ENCODE measurements around the gene EEA1. TPM values are rescaled to one million over a fixed set of nuclear protein-coding genes. Genes with fewer than 3 reads are reported as not detected.

EEA1 gene
- total RNA-seq, 3 donors from 2014 or later = 23.4 to 52.8 (median 27.2) TPM

DNA sequence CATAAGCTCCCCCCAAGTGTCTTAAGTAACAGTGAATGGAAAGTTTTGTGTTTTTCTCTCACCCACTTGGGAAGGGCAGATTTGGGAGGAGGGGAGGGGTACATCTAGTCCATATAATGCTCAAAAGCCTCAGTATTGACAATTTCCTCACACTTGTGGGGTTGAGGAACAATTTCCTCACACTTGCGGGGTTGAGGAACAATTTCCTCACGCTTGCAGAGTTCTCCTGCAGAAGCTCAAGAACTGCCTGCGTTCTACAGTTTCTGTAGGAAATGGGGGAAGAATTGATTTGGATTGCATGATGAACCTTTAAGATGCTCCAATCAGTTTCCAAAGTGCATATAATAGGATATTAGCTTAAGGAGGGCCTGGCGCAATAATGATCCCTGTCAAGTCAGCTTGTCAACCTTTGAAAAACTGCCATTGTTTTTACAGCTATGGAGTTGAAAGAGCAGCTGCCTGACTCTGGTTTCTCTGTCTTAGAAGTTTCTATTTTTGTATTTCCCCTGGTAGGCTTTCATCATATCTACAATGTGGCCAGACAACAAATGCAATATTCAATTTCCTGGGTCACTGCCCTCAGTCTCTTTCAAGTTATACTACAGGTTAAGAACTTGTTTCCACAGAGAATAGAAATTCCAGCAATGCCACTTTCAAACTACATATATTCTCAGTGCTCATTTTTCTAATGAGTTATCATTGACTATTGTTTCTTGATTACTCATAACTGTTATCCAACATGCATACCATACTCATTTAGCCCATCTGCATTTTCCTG lies 159.8 kb downstream of the EEA1 start:
- Histone ChIP-seq H3K9me3 (no peaks in the 10 kb centered on the region), H3K27me3 (no peaks in the 10 kb centered on the region), H3K4me3 (no peak overlapping the region), H3K36me3 (no peaks in the 10 kb centered on the region), H3K27ac (peak overlapping the region in 1 of 2 donors; percentile 29), H3K4me1 (no peaks in the 10 kb centered on the region)
- intact Hi-C loops (cut with DNase I; ENCODE audit: low total_unique reads) = no loop called here
- TF ChIP-seq, protein P1, sequence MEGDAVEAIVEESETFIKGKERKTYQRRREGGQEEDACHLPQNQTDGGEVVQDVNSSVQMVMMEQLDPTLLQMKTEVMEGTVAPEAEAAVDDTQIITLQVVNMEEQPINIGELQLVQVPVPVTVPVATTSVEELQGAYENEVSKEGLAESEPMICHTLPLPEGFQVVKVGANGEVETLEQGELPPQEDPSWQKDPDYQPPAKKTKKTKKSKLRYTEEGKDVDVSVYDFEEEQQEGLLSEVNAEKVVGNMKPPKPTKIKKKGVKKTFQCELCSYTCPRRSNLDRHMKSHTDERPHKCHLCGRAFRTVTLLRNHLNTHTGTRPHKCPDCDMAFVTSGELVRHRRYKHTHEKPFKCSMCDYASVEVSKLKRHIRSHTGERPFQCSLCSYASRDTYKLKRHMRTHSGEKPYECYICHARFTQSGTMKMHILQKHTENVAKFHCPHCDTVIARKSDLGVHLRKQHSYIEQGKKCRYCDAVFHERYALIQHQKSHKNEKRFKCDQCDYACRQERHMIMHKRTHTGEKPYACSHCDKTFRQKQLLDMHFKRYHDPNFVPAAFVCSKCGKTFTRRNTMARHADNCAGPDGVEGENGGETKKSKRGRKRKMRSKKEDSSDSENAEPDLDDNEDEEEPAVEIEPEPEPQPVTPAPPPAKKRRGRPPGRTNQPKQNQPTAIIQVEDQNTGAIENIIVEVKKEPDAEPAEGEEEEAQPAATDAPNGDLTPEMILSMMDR (IDR thresholded peaks at IDR 0.05) = no peak
- no peak for TF ChIP-seq POLR2A (IDR thresholded peaks at IDR 0.05)
- TF ChIP-seq POLR2AphosphoS5 (IDR thresholded peaks at IDR 0.05) = no peak
- no peak for DNase-seq (ENCODE audit: low spot score in 2 of 2)

DNA sequence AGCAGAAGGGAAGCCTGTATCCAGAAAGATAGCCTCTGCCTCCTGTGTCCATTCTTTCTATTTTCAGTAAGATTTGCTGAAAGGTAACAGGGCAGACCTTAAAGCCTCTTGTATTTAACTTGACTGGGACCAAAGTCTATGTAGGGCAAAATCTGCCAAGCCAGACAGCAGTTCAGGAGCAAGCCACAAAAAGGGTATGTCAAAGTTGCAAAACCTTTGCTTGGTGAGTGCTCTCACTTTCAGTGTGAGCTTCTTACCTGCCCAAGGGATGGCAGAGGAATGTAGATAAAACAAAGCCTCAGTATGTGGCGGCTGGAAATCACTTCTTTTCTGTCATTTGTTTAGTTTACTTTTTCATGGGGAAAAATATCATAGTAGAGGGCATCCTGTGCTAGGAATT lies 163.2 kb downstream of the EEA1 start:
- no peak for TF ChIP-seq POLR2A (IDR thresholded peaks at IDR 0.05)
- TF ChIP-seq, protein P1 (IDR thresholded peaks at IDR 0.05) = no peak
- TF ChIP-seq POLR2AphosphoS5 (IDR thresholded peaks at IDR 0.05) = no peak
- intact Hi-C loops (cut with DNase I; ENCODE audit: low total_unique reads) = no loop called here
- Histone ChIP-seq H3K9me3 (no peaks in the 10 kb centered on the region), H3K36me3 (no peaks in the 10 kb centered on the region), H3K4me1 (no peaks in the 10 kb centered on the region), H3K4me3 (no peak overlapping the region), H3K27me3 (no peaks in the 10 kb centered on the region), H3K27ac (no peak overlapping the region)
- no peak for DNase-seq (ENCODE audit: low spot score in 2 of 2)

DNA sequence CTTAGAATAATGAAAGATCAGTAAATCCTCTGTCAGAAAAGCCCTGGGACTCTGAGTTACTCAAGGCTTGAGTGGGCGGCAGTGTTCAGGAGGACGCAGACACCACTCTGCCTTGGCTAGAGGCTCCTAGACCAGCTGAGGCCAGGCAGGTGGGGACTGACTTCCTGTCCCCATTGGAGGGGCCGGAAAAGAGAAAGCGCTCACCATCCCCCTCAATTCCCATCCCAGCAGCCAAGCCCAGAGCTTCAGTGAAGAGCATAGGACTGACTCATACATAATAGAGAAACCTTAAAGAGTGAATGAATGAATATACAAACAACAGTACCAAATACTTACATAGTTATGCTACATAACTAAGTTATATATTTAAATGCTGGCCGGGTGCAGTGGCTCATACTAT lies 164.3 kb downstream of the EEA1 start:
- no peak overlapping the region for H3K27ac ChIP-seq
- no peaks in the 10 kb centered on the region for H3K9me3 ChIP-seq
- intact Hi-C loops (cut with DNase I; ENCODE audit: low total_unique reads) = no loop called here
- H3K36me3 ChIP-seq = no peaks in the 10 kb centered on the region
- H3K4me1 ChIP-seq = no peaks in the 10 kb centered on the region
- TF ChIP-seq POLR2AphosphoS5 (IDR thresholded peaks at IDR 0.05) (no peak), POLR2A (IDR thresholded peaks at IDR 0.05) (no peak)
- TF ChIP-seq, protein P1 (IDR thresholded peaks at IDR 0.05) = no peak
- H3K4me3 ChIP-seq = no peak overlapping the region
- DNase-seq (ENCODE audit: low spot score in 2 of 2) = no peak
- no peaks in the 10 kb centered on the region for H3K27me3 ChIP-seq

DNA sequence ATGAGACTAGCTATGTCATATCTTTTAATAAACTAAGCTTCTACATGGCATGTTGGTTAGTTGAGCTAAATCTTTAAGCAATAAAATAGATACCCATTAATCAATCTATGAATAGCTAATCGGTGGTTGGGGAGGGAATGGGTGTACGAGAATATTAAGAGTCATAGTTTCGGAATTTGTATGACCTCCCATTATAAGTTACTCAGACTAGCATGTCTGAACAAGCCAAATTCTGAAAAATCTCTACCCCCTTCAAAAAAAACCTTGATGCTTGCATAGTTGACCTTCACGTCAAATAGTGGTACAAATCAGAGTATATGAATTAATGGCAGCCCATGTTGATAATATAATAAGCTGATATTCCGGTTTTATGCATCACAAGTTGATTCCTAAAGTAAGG lies 166.3 kb downstream of the EEA1 start:
- no peak overlapping the region for H3K4me3 ChIP-seq
- TF ChIP-seq, protein P1 (IDR thresholded peaks at IDR 0.05) = no peak
- TF ChIP-seq POLR2AphosphoS5 (IDR thresholded peaks at IDR 0.05) (no peak), POLR2A (IDR thresholded peaks at IDR 0.05) (no peak)
- DNase-seq (ENCODE audit: low spot score in 2 of 2) = no peak
- no peaks in the 10 kb centered on the region for H3K27me3 ChIP-seq
- H3K9me3 ChIP-seq = no peaks in the 10 kb centered on the region
- H3K36me3 ChIP-seq = no peaks in the 10 kb centered on the region
- H3K27ac ChIP-seq = no peak overlapping the region
- H3K4me1 ChIP-seq = no peaks in the 10 kb centered on the region
- intact Hi-C loops (cut with DNase I; ENCODE audit: low total_unique reads) = no loop called here

DNA sequence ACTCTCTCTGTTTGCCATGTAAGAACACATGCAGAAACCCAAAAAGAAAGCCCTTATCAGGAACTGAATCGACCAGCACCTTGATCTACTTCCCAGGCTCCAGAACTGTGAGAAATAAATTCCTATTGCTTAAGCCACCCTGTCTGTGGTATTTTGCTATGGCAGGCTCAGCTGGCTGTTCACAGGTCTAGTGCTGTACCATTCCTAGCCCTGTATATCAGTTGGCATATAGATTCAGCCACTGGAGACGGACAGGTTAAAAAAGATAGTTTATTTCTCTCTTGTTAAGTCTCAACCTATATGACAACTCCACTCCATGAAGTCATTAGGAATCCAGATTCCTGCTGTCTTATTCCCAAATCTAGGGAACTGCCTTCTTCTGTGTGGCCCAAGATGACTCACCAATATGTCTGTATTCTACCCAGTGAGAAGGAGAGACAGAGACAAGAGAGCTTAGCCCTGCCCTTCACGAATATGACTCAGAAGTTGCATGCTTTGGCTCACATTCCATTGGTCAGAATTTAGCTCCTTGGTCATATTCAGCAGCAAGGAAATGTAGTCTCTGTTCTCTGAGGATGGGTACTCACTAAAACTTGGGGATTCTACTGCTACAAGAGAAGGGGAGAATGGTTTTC lies 169.3 kb downstream of the EEA1 start:
- no peak for DNase-seq (ENCODE audit: low spot score in 2 of 2)
- no peak overlapping the region for H3K27ac ChIP-seq
- intact Hi-C loops (cut with DNase I; ENCODE audit: low total_unique reads) = no loop called here
- H3K9me3 ChIP-seq = no peaks in the 10 kb centered on the region
- no peaks in the 10 kb centered on the region for H3K36me3 ChIP-seq
- no peaks in the 10 kb centered on the region for H3K4me1 ChIP-seq
- TF ChIP-seq POLR2AphosphoS5 (IDR thresholded peaks at IDR 0.05) (no peak), POLR2A (IDR thresholded peaks at IDR 0.05) (no peak)
- TF ChIP-seq, protein P1 (IDR thresholded peaks at IDR 0.05) = no peak
- H3K27me3 ChIP-seq = no peaks in the 10 kb centered on the region
- no peak overlapping the region for H3K4me3 ChIP-seq
